NT2/D1 (cell line): Measurements from ENCODE around the gene OPCML.

Experiments
- DNase-seq: peaks from one replicate; pipeline ENCODE4 v3.0.0-alpha.2; 2011; ENCODE audit warnings: low read depth, low spot score
- H3K27me3 ChIP-seq: 2 replicates; pipeline ENCODE4 v1.6.0; 2011; ENCODE audit warnings: mild to moderate bottlenecking; ENCODE audit not compliant: insufficient read length, insufficient read depth
- H3K36me3 ChIP-seq: 2 replicates; pipeline ENCODE4 v1.6.1; 2011; ENCODE audit warnings: mild to moderate bottlenecking, low read length, mixed read lengths; ENCODE audit not compliant: insufficient read depth, insufficient read length
- H3K4me1 ChIP-seq: 2 replicates; pipeline ENCODE4 v1.5.1; 2011; ENCODE audit not compliant: insufficient read depth, insufficient read length
- H3K4me3 ChIP-seq: 2 replicates; pipeline ENCODE4 v1.5.1; 2011; ENCODE audit warnings: low read depth; ENCODE audit not compliant: insufficient read length
- H3K9ac ChIP-seq: 2 replicates; pipeline ENCODE4 v1.6.0; 2011; ENCODE audit warnings: low read depth; ENCODE audit not compliant: insufficient read length
- H3K9me3 ChIP-seq: 2 replicates; pipeline ENCODE4 v1.5.1; 2011; ENCODE audit warnings: mild to moderate bottlenecking, low read length; ENCODE audit not compliant: insufficient read depth
- SUZ12 ChIP-seq: IDR thresholded peaks from 2 replicates; pipeline ENCODE4 v1.6.1; 2011; ENCODE audit not compliant: insufficient read length, insufficient read depth; ENCODE audit errors: extremely low read depth
- YY1 ChIP-seq: IDR thresholded peaks from 2 replicates; pipeline ENCODE4 v1.6.1; 2011; ENCODE audit not compliant: insufficient read length, insufficient read depth
- ZNF274 ChIP-seq: IDR thresholded peaks from 2 replicates; pipeline ENCODE4 v1.6.1; 2011; ENCODE audit warnings: mild to moderate bottlenecking, low read depth, low read length

OPCML gene

GRCh38 chr11:133536198-133536597 is 3.9 kb upstream of the OPCML start:
- H3K36me3 ChIP-seq: no peaks in the 10 kb centered on the region
- no peak for DNase-seq
- H3K9me3 ChIP-seq: no peaks in the 10 kb centered on the region
- TF ChIP-seq YY1: no peak
- no peak for TF ChIP-seq ZNF274
- TF ChIP-seq SUZ12: no peak
- H3K4me1 ChIP-seq: peaks cover 3% of the 10 kb centered on the region
- H3K27me3 ChIP-seq: peaks cover 15% of the 10 kb centered on the region
- H3K9ac ChIP-seq: no peak overlapping the region
- H3K4me3 ChIP-seq: no peak overlapping the region

GRCh38 chr11:133533205-133533604 is 904 bp upstream of the OPCML start:
- no peaks in the 10 kb centered on the region for H3K36me3 ChIP-seq
- H3K9ac ChIP-seq: no peak overlapping the region
- H3K4me1 ChIP-seq: peaks cover 3% of the 10 kb centered on the region
- H3K4me3 ChIP-seq: no peak overlapping the region
- H3K27me3 ChIP-seq: peaks cover 15% of the 10 kb centered on the region
- no peaks in the 10 kb centered on the region for H3K9me3 ChIP-seq
- TF ChIP-seq ZNF274 (no peak), YY1 (no peak), SUZ12 (no peak)
- no peak for DNase-seq

GRCh38 chr11:133531458-133531857 is 843 bp downstream of the OPCML start:
- H3K4me1 ChIP-seq: peaks cover 6% of the 10 kb centered on the region
- peak overlapping the region; percentile 70 for H3K4me3 ChIP-seq
- DNase-seq: no peak
- peaks cover 15% of the 10 kb centered on the region for H3K27me3 ChIP-seq
- peak overlapping the region; percentile 78 for H3K9ac ChIP-seq
- no peak for TF ChIP-seq ZNF274
- no peak for TF ChIP-seq YY1
- TF ChIP-seq SUZ12: no peak
- H3K9me3 ChIP-seq: no peaks in the 10 kb centered on the region
- no peaks in the 10 kb centered on the region for H3K36me3 ChIP-seq

- no peak for TF ChIP-seq SUZ12
- TF ChIP-seq ZNF274: no peak
- TF ChIP-seq YY1: no peak
- Histone ChIP-seq H3K4me3 (peak overlapping the region; percentile 24), H3K9me3 (no peaks in the 10 kb centered on the region), H3K9ac (peak overlapping the region; percentile 78), H3K27me3 (peaks cover 15% of the 10 kb centered on the region), H3K36me3 (no peaks in the 10 kb centered on the region), H3K4me1 (peaks cover 5% of the 10 kb centered on the region)
- DNase-seq: no peak
Measured at GRCh38 chr11:133530501-133530835, 1.8 kb downstream of the OPCML start.

- no peaks in the 10 kb centered on the region for H3K9me3 ChIP-seq
- H3K4me1 ChIP-seq: peaks cover 5% of the 10 kb centered on the region
- TF ChIP-seq ZNF274: no peak
- TF ChIP-seq YY1: no peak
- TF ChIP-seq SUZ12: no peak
- peak overlapping the region; percentile 42 for H3K9ac ChIP-seq
- H3K4me3 ChIP-seq: peak overlapping the region; percentile 24
- H3K36me3 ChIP-seq: no peaks in the 10 kb centered on the region
- no peak for DNase-seq
- H3K27me3 ChIP-seq: peaks cover 15% of the 10 kb centered on the region
Measured at GRCh38 chr11:133529807-133530500, 2.3 kb downstream of the OPCML start.

- DNase-seq: no peak
- Histone ChIP-seq H3K9me3 (no peaks in the 10 kb centered on the region), H3K27me3 (peaks cover 4% of the 10 kb centered on the region), H3K9ac (no peak overlapping the region), H3K4me3 (no peak overlapping the region), H3K4me1 (peaks cover 5% of the 10 kb centered on the region), H3K36me3 (no peaks in the 10 kb centered on the region)
- TF ChIP-seq YY1: no peak
- no peak for TF ChIP-seq SUZ12
- no peak for TF ChIP-seq ZNF274
Measured at GRCh38 chr11:133526790-133527189, 5.5 kb downstream of the OPCML start.

- Histone ChIP-seq H3K27me3 (no peaks in the 10 kb centered on the region), H3K9ac (no peak overlapping the region), H3K36me3 (no peaks in the 10 kb centered on the region), H3K4me3 (no peak overlapping the region), H3K4me1 (peaks cover 5% of the 10 kb centered on the region), H3K9me3 (no peaks in the 10 kb centered on the region)
- no peak for DNase-seq
- TF ChIP-seq YY1: no peak
- no peak for TF ChIP-seq SUZ12
- TF ChIP-seq ZNF274: no peak
Measured at GRCh38 chr11:133525976-133526375, 6.3 kb downstream of the OPCML start.

- no peak for TF ChIP-seq YY1
- no peak for TF ChIP-seq ZNF274
- no peak for TF ChIP-seq SUZ12
- DNase-seq: no peak
- Histone ChIP-seq H3K27me3 (no peaks in the 10 kb centered on the region), H3K9me3 (no peaks in the 10 kb centered on the region), H3K4me1 (peaks cover 5% of the 10 kb centered on the region), H3K4me3 (no peak overlapping the region), H3K9ac (no peak overlapping the region), H3K36me3 (no peaks in the 10 kb centered on the region)
Measured at GRCh38 chr11:133524488-133524887, 7.8 kb downstream of the OPCML start.
